Activated CD4-positive, alpha-beta T cell treated with anti-CD3 and anti-CD28 coated beads, Interleukin-2, amount 50 U/mL, for 48 hours (primary cell): ENCODE measurements around the gene CTSD.
"Not testable (repeated sequence)": the region's sequence is repeated elsewhere in the genome, so short reads cannot be mapped to it uniquely, and the experiment has no call there.

Source experiments
- DNase-seq, 2 experiments: peaks; one replicate each; pipeline ENCODE4 v3.0.0-alpha.2; 2020

The CTSD gene

GRCh38 chr11:1782031-1782590, 18.4 kb upstream of the CTSD start:
- DNase-seq, result no peak

GRCh38 chr11:1781593-1781975, 17.9 kb upstream of the CTSD start:
- no peak for DNase-seq

- DNase-seq, result no peak
These were observed 17.2 kb upstream of the CTSD start for GRCh38 chr11:1780700-1781592.

DNA sequence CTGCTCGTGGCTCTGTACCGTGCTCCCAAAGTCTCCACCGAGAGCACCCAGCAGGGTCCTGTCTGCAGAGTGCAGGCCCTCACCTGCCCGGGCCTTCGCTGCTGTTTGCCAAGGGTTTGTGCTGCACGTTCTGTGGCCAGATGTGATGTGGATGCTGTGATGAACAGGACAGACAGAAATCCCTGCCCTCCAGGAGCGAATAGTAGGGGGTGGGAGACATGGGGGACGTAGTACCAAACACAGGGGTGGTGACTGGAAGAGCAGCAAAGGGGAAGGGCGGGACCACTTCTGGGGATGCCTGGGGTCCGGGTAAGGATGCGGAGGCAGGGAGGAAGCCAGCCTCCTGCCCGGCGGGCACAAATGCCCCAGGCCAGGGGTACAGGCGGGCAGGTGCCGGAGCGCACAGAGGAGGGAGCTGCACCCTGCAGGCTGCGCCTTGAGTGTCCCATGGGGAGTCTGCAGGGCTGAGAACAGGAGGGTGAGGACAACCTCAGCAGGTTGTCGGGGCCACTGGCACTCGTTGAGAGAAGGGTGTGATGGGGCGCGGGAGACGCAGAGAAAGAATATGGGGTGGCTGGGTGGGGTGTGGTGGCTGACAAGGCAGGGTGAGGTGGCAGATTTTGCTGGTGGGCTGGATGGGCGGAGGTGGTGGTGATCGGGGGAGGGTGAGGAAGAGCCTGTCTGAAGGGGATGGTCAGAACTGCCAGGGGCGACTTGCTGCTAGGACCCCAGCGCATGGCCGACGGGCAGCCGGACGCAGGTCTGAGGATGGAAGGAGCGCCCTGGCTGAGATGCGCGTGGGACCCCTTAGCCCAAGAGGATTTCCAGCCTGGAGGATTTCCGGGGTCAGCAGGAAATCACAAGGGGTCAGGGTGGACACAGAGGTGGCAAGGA, 16.3 kb upstream of the CTSD start:
- DNase-seq, result no peak

- no peak for DNase-seq
These were observed 15.5 kb upstream of the CTSD start for GRCh38 chr11:1779034-1779805.

GRCh38 chr11:1778141-1778911, 14.6 kb upstream of the CTSD start:
- no peak for DNase-seq

DNA sequence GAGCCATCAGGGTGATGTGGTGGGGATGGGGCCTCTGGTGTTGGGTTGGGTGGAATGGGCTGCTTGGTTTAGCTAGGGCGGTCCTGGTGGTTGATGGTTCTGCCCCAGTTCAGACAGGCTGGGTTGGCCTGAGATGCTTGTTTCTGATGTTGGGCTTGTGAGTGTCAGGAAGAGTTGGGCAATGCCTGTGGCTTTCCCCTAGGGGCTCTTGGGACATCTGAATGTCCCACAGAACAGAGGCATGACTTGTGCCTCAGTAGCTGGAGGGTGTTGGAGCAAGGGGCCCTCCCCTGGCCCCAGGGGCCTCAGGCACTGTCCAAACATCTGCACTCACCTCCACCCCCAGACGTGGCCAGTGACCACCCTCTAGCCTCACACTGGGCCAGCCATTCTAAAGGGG, 14.0 kb upstream of the CTSD start:
- DNase-seq, result no peak

- no peak for DNase-seq
These were observed 13.4 kb upstream of the CTSD start for GRCh38 chr11:1776944-1777715.

- no peak for DNase-seq
These were observed 12.7 kb upstream of the CTSD start for GRCh38 chr11:1776331-1776851.

DNA sequence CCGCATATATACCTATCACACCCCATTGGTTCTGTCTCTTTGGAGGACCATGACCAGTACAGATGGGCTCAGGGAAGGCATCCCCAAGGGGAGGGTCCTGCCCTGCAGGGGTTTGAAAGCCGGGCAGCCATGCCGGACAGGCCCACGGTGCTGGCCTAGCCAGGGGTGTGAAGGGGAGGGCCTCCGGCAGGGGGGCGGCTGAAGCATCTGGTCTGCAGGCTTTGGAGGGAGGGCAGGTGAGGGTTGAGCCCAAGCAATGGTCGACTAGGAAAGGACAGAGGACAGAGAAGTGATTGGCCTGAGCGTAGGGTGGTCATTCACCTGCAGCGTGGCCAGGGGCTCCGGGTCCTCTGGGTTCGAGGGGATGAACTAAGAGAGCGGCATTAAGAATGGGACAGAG, 11.2 kb upstream of the CTSD start:
- no peak for DNase-seq

DNA sequence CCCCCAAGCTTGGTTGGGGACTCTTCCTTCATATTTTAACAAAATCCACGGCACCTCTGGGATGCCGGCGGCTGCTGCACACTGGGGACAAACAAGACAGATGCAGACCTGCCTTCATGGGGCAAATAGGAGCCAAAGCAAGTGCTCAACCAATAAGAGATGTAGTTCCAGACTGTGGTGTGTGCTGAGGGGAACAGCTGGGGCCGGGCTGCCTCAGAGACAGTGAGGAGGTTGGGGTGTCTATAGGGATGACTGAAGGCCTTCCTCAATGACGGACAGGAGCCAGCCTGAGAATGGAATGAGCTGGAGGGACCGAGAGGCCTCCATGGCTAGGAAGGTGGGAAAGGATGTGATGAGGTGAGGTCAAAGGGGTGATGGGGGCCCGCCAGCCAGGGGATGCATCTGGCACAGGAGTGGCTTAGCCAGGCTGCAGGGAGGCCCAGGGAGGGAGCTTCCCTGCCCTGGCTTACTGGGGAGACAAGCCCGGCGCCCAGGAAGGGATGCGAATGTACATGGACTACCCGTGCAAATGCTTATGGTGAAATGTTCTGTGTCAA, 10.3 kb upstream of the CTSD start:
- DNase-seq, result no peak

- DNase-seq, result no peak
These were observed 9.6 kb upstream of the CTSD start for GRCh38 chr11:1773131-1773993.

GRCh38 chr11:1772270-1773130, 8.8 kb upstream of the CTSD start:
- peak; percentile 59 to 64 for DNase-seq

- no peak for DNase-seq
These were observed 8.0 kb upstream of the CTSD start for GRCh38 chr11:1771700-1772099.

- no peak for DNase-seq
These were observed 7.5 kb upstream of the CTSD start for GRCh38 chr11:1771273-1771672.

GRCh38 chr11:1770528-1770927, 6.8 kb upstream of the CTSD start:
- no peak for DNase-seq

DNA sequence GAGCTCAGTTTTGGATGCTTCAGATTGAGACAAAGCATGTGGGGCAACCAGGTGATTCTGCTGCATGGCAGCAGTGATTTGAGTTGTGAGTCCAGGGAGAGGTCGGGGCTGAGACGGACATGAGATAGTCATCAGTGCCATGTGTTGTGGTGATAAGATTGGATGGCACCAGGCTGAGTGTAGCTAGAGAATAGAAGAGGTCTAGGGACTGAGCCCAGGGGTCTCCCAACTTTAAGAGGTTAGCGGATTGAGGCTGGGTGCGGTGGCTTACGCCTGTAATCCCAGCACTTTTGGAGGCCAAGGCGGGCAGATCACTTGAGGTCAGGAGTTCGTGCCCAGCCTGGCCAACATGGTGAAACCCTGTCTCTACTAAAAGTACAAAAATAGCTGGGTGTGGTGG, 6.3 kb upstream of the CTSD start:
- no peak for DNase-seq

DNA sequence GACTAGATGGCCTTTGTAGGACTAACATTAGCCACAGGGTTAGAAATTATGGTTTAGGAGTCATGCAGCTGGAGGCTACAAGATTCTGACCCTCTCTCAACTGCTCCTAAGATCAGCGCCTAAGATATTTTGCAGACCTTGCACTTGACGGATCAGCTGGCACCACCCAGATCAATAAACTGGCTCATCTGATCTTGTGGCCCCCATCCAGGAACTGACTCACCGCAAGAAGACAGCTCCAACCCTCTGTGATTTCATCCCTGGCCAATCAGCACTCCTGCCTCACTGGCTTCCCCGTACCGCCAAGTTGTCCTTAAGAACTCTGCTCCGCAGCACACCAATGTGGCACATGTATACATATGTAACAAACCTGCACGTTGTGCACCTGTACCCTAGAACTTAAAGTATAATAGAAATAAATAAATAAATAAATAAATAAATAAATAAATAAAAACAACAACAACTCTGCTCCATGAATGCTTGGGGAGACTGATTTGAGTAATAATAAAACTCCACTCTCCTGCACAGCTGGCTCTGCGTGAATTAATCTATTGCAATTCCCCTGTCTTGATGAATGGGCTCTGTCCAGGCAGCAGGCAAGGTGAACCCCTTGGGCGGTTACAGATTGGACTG, 5.7 kb upstream of the CTSD start:
- DNase-seq, result not testable (repeated sequence)
